MV-4-11 (cell line): ENCODE data around the gene LRRC3.

Source experiments
- DNase-seq: peaks from one replicate; lab custom pipeline; 2025; lab: John Stamatoyannopoulos, UW

Gene LRRC3

DNA sequence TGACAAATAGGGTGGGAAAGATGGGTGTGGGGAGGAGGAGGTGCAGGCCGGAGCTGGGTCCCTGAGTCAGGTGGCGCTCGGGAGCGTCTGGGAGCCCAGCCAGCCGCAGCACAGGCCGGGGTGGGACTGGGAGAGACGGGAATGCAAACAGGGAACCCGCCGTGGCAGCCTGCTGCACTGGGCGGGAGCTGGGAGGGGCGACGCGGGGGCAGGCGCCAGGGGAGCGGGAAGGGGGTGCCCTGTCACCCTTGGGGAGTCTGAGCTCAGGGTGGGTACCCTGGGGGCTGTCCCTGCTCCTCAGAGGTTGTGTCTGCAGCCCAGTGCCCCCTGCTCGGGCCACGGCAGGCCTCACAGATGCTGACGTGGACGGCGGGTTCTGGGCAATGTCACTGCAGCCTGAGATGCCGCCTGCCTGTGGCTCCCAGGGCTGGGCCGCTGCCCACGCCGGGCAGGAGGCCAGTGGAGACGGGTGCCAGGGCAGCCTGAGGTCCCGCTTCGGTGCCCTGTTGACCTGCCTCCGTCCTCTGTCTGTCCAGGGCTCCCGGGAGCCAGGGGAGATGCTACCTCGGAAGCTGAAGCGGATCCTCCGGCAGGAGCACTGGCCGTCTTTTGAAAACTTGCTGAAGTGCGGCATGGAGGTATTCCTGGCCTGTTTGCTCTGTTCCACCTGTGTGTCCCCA is 16.6 kb upstream of the LRRC3 start:
- DNase-seq = no peak

GRCh38 chr21:44439211-44439600 is 16.1 kb upstream of the LRRC3 start:
- DNase-seq = no peak

- DNase-seq = no peak
These were observed 14.9 kb upstream of the LRRC3 start for GRCh38 chr21:44440241-44441040.

DNA sequence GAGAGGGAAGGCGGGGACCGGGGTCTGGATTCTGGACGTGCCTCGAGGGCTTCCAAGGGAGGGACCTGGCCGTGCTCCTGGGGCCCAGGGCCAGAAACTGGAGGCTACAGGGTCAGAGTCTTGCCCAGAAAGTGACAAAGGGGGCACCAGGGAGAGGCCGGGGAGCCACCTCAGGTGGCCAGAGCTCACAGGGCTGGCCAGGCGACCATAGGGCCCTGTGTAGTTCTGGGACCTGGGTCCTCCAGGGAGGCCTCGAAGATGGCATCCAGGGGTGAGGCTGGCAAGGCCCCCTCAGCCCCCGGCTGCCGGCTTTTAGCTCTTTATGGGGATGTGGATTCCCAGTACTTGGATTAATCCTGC is 14.3 kb upstream of the LRRC3 start:
- DNase-seq = no peak

GRCh38 chr21:44441581-44442265 is 13.6 kb upstream of the LRRC3 start:
- no peak for DNase-seq

GRCh38 chr21:44442266-44443125 is 12.8 kb upstream of the LRRC3 start:
- DNase-seq = no peak

- DNase-seq = no peak
These were observed 11.9 kb upstream of the LRRC3 start for GRCh38 chr21:44443291-44443890.

DNA sequence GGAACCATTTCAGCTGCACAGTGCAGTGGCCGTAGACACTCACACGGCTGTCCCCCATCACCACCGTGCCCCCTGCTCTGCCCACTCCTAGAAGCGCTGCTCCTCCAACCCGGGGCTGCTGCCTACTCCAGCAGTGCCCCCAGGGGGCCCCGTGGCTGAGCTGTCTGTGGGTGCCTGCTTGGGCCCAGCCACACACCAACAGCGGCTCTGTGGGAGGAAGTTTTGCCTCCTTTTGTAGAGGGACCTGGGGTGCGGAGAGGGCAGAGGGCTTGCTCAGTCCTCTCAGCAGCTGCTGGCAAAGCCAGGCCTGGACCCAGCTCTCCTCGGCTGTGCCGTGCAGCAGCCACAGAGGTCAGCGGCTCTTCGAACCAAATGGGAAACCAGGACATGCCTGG is 11.4 kb upstream of the LRRC3 start:
- no peak for DNase-seq

GRCh38 chr21:44444286-44444931 is 10.9 kb upstream of the LRRC3 start:
- no peak for DNase-seq

GRCh38 chr21:44445145-44445812 is 10.0 kb upstream of the LRRC3 start:
- DNase-seq = no peak

GRCh38 chr21:44448651-44449131 is 6.6 kb upstream of the LRRC3 start:
- DNase-seq = no peak

- no peak for DNase-seq
These were observed 5.6 kb upstream of the LRRC3 start for GRCh38 chr21:44449473-44450363.

DNA sequence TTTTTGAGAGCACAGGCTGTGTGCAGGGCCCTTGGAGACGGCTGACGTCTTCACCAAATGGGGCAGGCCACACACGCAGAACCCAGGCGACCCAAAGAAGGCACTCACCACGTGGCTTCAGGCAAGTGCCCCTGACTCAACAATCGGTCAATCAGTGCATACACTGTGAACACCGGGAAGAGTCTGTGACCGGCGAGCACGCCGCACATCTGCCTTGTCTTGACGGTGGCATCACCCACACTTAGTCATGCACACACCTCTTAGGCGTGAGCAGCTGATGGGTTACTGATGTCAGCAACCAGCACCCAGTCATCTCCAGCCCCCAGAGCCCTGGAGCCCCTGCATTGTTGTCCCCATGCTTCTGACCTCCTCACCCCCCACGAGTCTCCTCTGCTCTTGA is 4.9 kb upstream of the LRRC3 start:
- no peak for DNase-seq

DNA sequence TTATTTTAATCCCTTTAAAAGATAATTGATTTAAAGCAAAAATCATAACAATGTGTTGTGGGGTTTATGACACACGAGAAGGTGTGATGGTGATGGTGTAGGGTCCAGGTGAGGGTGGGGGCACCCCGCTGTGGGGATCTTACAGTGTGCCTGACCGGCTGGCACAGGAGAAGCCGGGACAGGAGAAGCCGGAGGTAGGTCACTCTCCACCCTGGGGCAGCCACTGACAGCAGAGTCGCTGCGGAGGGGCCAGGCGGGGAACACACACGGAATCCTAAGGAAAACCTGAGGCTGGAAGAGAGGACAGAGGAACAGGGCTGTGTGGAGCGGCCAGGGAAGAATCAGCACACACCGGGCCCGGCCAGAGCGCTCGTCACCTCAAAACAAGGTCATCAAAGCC is 4.3 kb upstream of the LRRC3 start:
- no peak for DNase-seq

- DNase-seq = no peak
These were observed 2.2 kb upstream of the LRRC3 start for GRCh38 chr21:44453120-44453519.

GRCh38 chr21:44454058-44454457 is 1.3 kb upstream of the LRRC3 start:
- DNase-seq = no peak

DNA sequence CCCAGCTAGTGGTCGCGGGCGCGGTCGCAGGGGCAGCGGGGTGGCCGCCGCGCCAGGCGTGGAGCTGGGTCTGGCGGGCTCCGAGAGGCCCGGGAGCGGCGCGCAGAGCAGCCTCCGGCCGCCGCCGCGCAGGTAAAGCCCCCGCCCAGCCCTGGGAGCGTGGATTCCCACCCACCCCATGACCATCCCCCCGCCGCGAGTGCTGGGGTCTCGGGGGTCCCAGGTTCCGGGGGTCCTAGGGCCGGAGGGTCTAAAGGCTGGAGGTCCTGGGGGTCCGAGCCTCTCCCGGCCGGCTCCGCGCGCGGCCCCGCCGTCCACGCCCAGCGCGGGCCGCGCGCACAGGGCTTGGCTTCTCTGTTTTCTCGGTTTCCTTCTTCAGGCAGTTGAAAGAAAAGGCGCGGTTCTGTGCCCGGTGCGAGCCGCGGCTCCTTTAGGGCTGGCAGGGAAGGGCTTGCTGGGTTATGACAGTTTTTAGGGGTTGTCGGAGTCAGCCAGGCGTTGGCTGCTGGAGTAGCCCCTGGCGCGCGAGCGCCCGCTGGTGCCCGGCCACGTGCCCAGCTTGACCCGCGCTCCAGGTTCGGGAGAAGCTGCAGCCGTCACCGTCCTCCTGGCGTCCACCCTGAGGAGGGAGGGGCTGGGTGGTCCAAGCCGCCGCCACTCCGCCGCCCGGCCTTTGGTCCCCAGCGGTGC is 359 bp downstream of the LRRC3 start:
- DNase-seq = peak; percentile 34

GRCh38 chr21:44456214-44456914 is 1.1 kb downstream of the LRRC3 start:
- DNase-seq = no peak
